LNCaP clone FGC (cell line): Measurements from ENCODE around the gene CYP1A2.

Experiments used
- DNase-seq: peaks from one replicate; pipeline ENCODE4 v3.0.0-alpha.2; 2011; ENCODE audit warnings: low read depth
- H3K4me3 ChIP-seq: 2 replicates; pipeline ENCODE4 v1.5.1; 2011; ENCODE audit warnings: mild to moderate bottlenecking, low read depth, low read length, control low read depth
- TF ChIP-seq, protein P1 (sequence below): IDR thresholded peaks from 2 replicates; pipeline ENCODE4 v1.5.1; 2012; ENCODE audit warnings: mild to moderate bottlenecking; ENCODE audit not compliant: control insufficient read depth, insufficient read depth; ENCODE audit errors: extremely low read depth

Gene CYP1A2

DNA sequence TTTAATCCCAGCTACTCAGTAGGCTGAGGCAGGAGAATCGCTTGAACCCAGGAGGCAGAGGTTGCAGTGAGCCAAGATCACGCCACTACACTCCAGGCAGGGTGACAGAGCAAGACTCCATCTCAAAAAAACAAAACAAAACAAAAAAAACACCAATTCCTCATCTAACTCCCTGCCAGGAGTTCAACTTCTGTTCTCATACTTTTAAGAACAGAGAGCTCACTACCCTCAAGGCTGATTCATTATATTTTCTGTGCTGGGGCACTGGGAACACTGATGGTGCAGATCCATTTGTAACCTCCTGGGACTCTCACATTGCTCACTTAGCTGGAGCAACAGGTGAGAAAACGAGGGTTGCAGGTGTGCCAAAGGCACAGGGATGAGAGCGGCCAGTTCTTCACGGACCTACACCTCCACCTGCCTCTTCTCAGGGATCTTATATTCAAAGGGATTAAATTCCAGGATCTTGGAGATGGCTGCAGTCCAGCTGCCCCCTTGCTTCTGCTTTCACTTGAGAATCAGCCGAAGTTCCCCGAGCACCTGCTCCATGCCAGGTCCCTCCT lies 20.9 kb downstream of the CYP1A2 start:
- no peak overlapping the region for H3K4me3 ChIP-seq
- TF ChIP-seq, protein P1, sequence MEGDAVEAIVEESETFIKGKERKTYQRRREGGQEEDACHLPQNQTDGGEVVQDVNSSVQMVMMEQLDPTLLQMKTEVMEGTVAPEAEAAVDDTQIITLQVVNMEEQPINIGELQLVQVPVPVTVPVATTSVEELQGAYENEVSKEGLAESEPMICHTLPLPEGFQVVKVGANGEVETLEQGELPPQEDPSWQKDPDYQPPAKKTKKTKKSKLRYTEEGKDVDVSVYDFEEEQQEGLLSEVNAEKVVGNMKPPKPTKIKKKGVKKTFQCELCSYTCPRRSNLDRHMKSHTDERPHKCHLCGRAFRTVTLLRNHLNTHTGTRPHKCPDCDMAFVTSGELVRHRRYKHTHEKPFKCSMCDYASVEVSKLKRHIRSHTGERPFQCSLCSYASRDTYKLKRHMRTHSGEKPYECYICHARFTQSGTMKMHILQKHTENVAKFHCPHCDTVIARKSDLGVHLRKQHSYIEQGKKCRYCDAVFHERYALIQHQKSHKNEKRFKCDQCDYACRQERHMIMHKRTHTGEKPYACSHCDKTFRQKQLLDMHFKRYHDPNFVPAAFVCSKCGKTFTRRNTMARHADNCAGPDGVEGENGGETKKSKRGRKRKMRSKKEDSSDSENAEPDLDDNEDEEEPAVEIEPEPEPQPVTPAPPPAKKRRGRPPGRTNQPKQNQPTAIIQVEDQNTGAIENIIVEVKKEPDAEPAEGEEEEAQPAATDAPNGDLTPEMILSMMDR: no peak
- DNase-seq: no peak

DNA sequence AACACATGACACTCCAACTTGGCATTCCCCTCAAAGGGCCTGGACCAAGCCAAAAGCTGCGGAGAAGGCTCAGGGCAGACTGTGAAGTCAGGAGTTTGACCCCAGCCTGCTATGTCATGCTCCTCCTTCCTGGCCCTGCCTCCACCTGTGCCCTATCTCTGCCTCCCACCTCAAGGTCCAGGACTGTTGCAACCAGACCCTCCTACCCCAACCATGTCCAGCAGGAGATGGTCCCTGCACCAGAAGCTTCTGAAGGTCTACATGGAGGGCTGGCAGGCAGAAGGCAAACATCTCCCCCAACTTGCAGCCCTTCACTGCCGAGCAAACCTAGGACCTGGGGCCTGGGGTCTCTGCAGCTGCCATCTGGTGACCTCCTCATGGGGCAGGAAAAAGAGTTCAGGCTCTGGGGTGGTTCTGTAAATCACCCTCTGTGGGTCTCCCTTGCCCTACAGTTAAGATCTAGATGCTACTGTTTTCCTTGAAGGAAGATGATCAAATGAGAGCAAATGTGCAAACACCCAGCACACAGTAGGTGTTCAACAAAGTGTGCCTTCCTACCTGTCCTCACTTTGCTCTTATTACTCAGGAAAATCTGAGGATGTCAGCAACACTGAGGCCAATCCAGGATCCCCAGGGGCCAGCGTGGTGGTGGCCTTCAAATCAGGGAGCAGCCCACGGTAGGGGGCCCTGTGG lies 21.7 kb downstream of the CYP1A2 start:
- H3K4me3 ChIP-seq: no peak overlapping the region
- DNase-seq: no peak
- TF ChIP-seq, protein P1: no peak

DNA sequence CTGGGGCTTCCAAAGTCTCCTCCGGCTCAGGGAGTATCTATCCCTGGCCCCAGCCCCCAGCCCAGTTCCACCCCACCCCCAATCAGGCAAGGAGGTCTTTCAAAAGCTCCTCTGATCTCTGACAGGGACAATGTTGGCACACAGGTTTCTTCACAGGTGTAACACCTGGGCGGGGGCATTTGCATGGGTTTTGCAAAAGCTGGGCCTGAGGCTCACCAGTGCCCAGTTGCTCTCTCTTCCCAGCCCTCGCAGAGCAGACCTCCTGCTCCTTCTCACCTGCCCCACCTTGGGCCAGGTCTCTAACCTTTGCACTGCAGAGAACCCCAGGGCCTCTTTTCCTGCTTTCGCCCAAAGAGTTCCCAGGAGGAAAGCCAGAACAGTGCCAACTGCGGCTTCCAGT lies 24.7 kb downstream of the CYP1A2 start:
- no peak overlapping the region for H3K4me3 ChIP-seq
- no peak for DNase-seq
- TF ChIP-seq, protein P1: no peak

DNA sequence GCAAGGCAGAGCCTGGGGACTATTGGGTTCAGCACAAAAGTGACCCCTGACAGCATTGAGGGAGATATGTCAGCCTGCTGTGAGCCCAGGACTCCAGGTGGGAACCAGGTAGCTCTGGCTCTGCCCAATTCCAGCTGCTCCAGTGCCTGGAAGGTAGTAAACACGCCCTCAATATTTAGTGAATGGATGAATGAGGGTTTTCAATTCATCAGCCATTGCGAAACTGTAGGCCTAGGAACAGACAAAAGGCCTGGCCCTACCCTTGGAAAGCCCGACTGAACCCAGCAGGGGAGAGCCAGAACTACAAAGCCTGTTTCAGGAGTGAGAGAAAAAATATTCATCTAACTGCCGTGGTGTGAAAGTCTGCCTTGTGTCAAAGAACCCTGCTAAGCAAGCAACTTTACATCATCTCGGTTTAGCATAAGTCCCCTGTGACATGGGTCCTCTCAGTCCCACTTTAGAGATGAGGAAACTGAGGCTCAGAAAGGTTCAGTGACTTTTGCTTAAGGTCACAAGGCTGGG lies 25.1 kb downstream of the CYP1A2 start:
- H3K4me3 ChIP-seq: no peak overlapping the region
- DNase-seq: no peak
- TF ChIP-seq, protein P1: no peak

DNA sequence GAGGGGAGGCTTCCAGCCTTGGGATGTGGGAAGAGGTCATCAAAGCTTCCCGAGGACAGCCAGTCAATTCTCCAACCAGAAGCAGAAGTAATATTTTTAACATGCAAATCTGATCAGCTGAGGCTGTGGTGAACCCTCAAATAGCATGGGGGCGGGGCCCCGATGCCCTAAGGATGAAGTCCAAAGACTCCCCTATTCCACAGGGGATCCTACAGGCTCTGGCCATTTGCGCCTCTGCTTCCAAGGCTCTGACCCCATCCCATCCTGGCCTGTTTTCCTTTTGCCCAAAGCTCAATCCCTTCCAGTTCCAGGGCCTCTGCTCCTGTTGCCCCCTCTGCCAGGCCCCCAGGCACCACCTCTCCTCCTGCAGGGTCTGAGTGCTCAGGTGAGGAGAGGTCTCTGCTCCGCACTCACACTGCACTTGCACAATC lies 26.5 kb downstream of the CYP1A2 start:
- no peak for DNase-seq
- TF ChIP-seq, protein P1: no peak
- H3K4me3 ChIP-seq: no peak overlapping the region

DNA sequence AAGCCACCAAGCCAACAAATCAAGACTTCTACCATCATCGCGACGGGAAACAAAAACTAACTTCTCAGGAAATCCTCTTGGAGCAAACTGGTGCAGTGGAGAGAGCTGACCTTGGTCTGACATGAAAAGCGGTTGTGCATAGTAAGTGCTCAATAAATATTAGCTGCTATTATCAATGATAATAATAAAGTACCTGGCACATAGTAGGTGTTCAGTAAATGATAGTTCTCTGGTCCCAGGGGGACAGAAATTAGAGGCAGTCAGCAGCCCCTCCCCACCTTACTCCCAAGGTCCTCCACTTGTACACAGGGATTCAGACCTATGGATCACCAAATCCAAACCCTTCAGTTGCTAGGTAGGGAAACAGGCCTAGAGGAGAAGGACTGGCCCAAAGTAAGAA lies 27.2 kb downstream of the CYP1A2 start:
- TF ChIP-seq, protein P1: no peak
- no peak overlapping the region for H3K4me3 ChIP-seq
- DNase-seq: no peak
